ENCODE data around the gene ZNF260. TPM values are rescaled to one million over a fixed set of nuclear protein-coding genes. Genes with fewer than 3 reads are reported as not detected.
A peak's percentile ranks its signal among the peaks of the same experiment; 100 is the strongest.

Gene ZNF260
- total RNA-seq (10 to 100 TPM in 3 of 5 donors, 1 to 10 TPM in 2; 1.7 to 19.8 (median 11.3) TPM), polyA plus RNA-seq (1 to 10 TPM; 2.5 to 3.6 (median 3.5) TPM)
- long read RNA-seq, donor 1, full-length matches to known transcripts: 1 of 1 reads
- long read RNA-seq, donor 1, partial matches to known transcripts: 0 of 1 reads
- long read RNA-seq, donor 1, other reads (novel, unspliced or antisense): 0 of 1 reads
- long read RNA-seq, donor 2: 0 reads
- long read RNA-seq, donor 3, full-length matches to known transcripts: 1 of 1 reads
- long read RNA-seq, donor 3, partial matches to known transcripts: 0 of 1 reads
- long read RNA-seq, donor 3, other reads (novel, unspliced or antisense): 0 of 1 reads
- long read RNA-seq, donor 4: 0 reads
- long read RNA-seq, donor 5, full-length matches to known transcripts: 3 of 3 reads
- long read RNA-seq, donor 5, partial matches to known transcripts: 0 of 3 reads
- long read RNA-seq, donor 5, other reads (novel, unspliced or antisense): 0 of 3 reads
- long read RNA-seq, donor 6, full-length matches to known transcripts: 3 of 3 reads
- long read RNA-seq, donor 6, partial matches to known transcripts: 0 of 3 reads
- long read RNA-seq, donor 6, other reads (novel, unspliced or antisense): 0 of 3 reads
- long read RNA-seq, donor 7, full-length matches to known transcripts: 2 of 2 reads
- long read RNA-seq, donor 7, partial matches to known transcripts: 0 of 2 reads
- long read RNA-seq, donor 7, other reads (novel, unspliced or antisense): 0 of 2 reads
- long read RNA-seq, donor 8, full-length matches to known transcripts: 3 of 3 reads
- long read RNA-seq, donor 8, partial matches to known transcripts: 0 of 3 reads
- long read RNA-seq, donor 8, other reads (novel, unspliced or antisense): 0 of 3 reads
- long read RNA-seq, donor 9, full-length matches to known transcripts: 2 of 2 reads
- long read RNA-seq, donor 9, partial matches to known transcripts: 0 of 2 reads
- long read RNA-seq, donor 9, other reads (novel, unspliced or antisense): 0 of 2 reads
- long read RNA-seq, donor 10: 0 reads

DNA sequence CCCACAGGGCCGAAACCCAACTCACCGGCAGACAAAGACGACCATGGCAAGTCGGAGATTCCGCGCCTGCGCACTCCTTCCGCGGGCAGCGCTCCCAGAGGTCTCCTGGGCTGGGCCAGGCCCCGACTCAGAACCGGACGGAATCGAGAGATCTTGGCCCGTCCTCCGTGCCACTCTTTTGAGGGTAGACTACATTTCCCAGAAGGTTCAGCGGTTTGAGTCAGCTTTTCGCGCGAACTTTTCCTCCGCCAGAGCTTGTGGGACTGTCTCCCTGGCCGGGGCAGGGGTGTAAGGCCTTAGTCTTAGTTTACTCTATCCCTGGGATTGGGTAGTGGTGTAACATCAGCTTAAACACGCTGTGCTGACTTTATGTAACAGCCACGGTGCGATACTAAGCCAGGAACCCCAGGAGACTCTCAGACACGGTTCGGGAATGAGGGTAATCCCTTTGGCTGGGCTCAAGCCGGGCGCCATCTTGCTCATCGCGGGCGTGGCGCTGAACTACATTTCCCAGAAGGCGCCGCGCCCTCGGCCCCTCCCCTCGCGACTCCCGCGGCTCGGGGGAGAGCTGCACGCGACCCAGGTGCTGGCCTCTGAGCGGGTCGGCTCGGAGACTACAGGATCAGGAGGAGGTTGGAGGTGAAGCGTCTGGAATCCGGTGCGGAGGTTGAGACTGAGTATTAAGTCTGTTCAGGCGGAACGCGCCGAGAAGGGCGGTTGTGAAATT, at the start of gene ZNF260:
TSS of gene ZNF260 (minus strand) at position 78 of the 727 bp plus-strand sequence. CDS start 13,033 bp downstream, outside the sequence.
- peak within 1 kb of the TSS; percentile 63 to 85 (median 72) for H3K4me3 ChIP-seq
- H3K27ac ChIP-seq: peak within 1 kb of the TSS; percentile 91 to 95 (median 93)
- H3K36me3 ChIP-seq: peaks cover 8 to 48% (median 30%) of the 10 kb centered on the region in 4 donors
- TF ChIP-seq, protein P1, sequence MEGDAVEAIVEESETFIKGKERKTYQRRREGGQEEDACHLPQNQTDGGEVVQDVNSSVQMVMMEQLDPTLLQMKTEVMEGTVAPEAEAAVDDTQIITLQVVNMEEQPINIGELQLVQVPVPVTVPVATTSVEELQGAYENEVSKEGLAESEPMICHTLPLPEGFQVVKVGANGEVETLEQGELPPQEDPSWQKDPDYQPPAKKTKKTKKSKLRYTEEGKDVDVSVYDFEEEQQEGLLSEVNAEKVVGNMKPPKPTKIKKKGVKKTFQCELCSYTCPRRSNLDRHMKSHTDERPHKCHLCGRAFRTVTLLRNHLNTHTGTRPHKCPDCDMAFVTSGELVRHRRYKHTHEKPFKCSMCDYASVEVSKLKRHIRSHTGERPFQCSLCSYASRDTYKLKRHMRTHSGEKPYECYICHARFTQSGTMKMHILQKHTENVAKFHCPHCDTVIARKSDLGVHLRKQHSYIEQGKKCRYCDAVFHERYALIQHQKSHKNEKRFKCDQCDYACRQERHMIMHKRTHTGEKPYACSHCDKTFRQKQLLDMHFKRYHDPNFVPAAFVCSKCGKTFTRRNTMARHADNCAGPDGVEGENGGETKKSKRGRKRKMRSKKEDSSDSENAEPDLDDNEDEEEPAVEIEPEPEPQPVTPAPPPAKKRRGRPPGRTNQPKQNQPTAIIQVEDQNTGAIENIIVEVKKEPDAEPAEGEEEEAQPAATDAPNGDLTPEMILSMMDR (IDR thresholded peaks at IDR 0.05): no peak
- TF ChIP-seq POLR2AphosphoS5 (IDR thresholded peaks at IDR 0.05): peak; percentile 64 to 85 (median 77)
- peak in 1 of 4 donors; percentile 34 for TF ChIP-seq POLR2A (IDR thresholded peaks at IDR 0.05)
- DNase-seq: peak; percentile 97 to 99
- peaks cover 16 to 73% (median 42%) of the 10 kb centered on the region in 4 donors for H3K9me3 ChIP-seq
- no peaks in the 10 kb centered on the region for H3K27me3 ChIP-seq
- intact Hi-C loops (cut with DNase I; ENCODE audit: low total_unique reads): no loop called here
- WGBS, 5 donors: 0 to 1% (median 0%) methylated on average over 6 to 55 of the region's 55 CpGs
- H3K4me1 ChIP-seq: peaks cover 7 to 26% (median 24%) of the 10 kb centered on the region in 4 donors

DNA sequence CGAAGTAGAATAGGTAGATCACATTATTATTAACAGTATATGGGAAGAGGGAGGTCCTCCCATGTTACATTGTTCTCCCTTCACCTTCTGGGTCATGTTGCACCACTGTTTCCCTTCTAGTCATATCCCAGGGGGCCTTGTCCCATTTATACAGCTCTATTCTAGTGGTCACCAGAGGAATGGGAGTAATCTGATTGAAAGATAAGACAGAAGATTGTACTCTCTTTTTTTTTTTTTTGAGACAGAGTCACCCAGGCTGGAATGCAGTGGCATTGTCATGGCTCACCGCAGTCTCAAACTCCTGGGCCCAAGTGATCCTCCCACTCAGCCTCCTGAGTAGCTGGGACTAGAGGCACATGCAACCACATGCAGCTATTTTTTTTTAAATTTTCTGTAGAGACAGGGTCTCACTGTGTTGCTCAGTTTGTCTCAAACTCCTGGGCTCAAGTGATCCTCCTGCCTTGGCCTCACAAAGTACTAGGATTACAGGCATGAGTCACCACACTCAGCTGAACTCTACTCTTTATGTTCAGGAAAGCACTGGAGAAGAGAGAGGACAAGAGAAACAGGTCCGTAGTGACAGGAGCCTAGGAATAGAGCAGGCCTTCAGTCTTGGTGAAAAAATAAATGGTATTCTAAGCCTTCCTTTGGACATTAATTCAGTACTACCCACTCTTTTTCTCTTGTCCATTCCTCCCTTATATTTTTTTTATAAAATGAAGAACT, 49.4 kb upstream of the ZNF260 start:
- Histone ChIP-seq H3K27me3 (no peaks in the 10 kb centered on the region), H3K4me1 (peaks cover 8 to 20% (median 17%) of the 10 kb centered on the region in 4 donors), H3K9me3 (peaks cover 0 to 68% (median 33%) of the 10 kb centered on the region in 4 donors), H3K27ac (no peak overlapping the region), H3K4me3 (no peak overlapping the region), H3K36me3 (peaks cover 34 to 69% (median 69%) of the 10 kb centered on the region in 4 donors)
- intact Hi-C loops (cut with DNase I; ENCODE audit: low total_unique reads): no loop called here
- TF ChIP-seq POLR2AphosphoS5 (IDR thresholded peaks at IDR 0.05) (no peak), EP300 (IDR thresholded peaks at IDR 0.05) (no peak), POLR2A (IDR thresholded peaks at IDR 0.05) (no peak)
- TF ChIP-seq, protein P1 (IDR thresholded peaks at IDR 0.05): no peak
- DNase-seq: no peak
- 92 to 97% (median 97%) methylated on average over 3 of the region's 3 CpGs for WGBS, 5 donors

DNA sequence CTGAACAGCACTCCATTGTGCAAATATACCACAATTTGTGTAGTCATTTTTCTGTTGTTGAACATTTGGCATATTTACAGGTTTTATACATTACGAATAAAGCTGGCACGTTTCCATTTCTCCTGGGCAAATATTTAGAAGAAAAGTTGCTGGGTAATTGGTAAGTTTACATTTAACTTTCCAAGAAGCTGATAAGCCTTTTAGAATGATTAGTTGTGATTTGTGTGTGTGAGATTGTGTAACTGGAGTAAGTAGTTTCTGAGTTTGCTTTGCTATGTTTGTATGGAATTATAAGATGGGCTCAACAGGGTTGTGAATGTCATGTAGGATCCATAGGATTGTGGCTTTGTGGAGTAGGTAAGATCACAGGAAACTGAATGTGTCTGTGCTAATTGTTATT, 46.7 kb upstream of the ZNF260 start:
- peaks cover 0 to 52% (median 24%) of the 10 kb centered on the region in 4 donors for H3K9me3 ChIP-seq
- peak overlapping the region; percentile 61 to 84 (median 81) for H3K4me3 ChIP-seq
- WGBS, 5 donors: 22 to 49% (median 33%) methylated on average over 2 of the region's 2 CpGs
- H3K27ac ChIP-seq: peak overlapping the region in 2 of 5 donors; percentile 83 to 90
- H3K27me3 ChIP-seq: no peaks in the 10 kb centered on the region
- intact Hi-C loops (cut with DNase I; ENCODE audit: low total_unique reads): no loop called here
- no peak for TF ChIP-seq EP300 (IDR thresholded peaks at IDR 0.05)
- TF ChIP-seq POLR2A (IDR thresholded peaks at IDR 0.05): no peak
- TF ChIP-seq, protein P1 (IDR thresholded peaks at IDR 0.05): no peak
- TF ChIP-seq POLR2AphosphoS5 (IDR thresholded peaks at IDR 0.05): no peak
- peak in 1 of 2 donors; percentile 62 for DNase-seq
- peaks cover 8 to 30% (median 27%) of the 10 kb centered on the region in 4 donors for H3K4me1 ChIP-seq
- peaks cover 24 to 58% (median 51%) of the 10 kb centered on the region in 4 donors for H3K36me3 ChIP-seq
